ENCODE data around the gene TTC32. TPM values are rescaled to one million over a fixed set of nuclear protein-coding genes. Genes with fewer than 3 reads are reported as not detected.
A peak's percentile ranks its signal among the peaks of the same experiment; 100 is the strongest.

Gene TTC32
- total and polyA plus RNA-seq, 2 of the 4 experiments (the other 2 are of a cell fraction), result 1.1 to 3.9 TPM

GRCh38 chr2:19883486-19883885 lies 18.3 kb downstream of the TTC32 start:
- no peaks in the 10 kb centered on the region for H3K9me1 ChIP-seq (ENCODE audit: insufficient read depth, low read length)
- no peaks in the 10 kb centered on the region for H4K20me1 ChIP-seq (ENCODE audit: insufficient read depth, low read length)
- H3K27me3 ChIP-seq (ENCODE audit: control insufficient read depth, insufficient read depth, low read length), result peaks cover 16% of the 10 kb centered on the region
- in situ Hi-C loops (cut with MboI; ENCODE audit: low sequenced_read_pairs) (no loop called here), dilution Hi-C loops (cut with HindIII; ENCODE audit: low sequenced_read_pairs, unreplicated experiment) (no loop called here), intact Hi-C loops (cut with micrococcal nuclease) (no loop called here)
- no peak overlapping the region for H3K4me2 ChIP-seq (ENCODE audit: low read depth, low read length)
- H2BK120ac ChIP-seq (ENCODE audit: low read depth, low read length), result no peak overlapping the region
- H3K23ac ChIP-seq (ENCODE audit: low read depth, low read length), result no peak overlapping the region
- H2BK5ac ChIP-seq (ENCODE audit: low read depth, low read length, poor library complexity, severe bottlenecking), result no peak overlapping the region
- H2AFZ ChIP-seq (replicated peaks; ENCODE audit: low read length, poor library complexity), result no peak overlapping the region
- no peak for ATAC-seq (ENCODE audit: low read depth)
- no peaks in the 10 kb centered on the region for H3K36me3 ChIP-seq (ENCODE audit: control insufficient read depth, insufficient read depth, low read length)
- no peaks in the 10 kb centered on the region for H3K79me1 ChIP-seq (ENCODE audit: low read depth in 1 of 2, low read length in 2 of 2)
- no peak overlapping the region for H3K14ac ChIP-seq (replicated peaks; ENCODE audit: low read depth, low read length)
- H2BK15ac ChIP-seq (ENCODE audit: low read depth, low read length), result no peak overlapping the region
- CTCF ChIA-PET, result no interaction called here
- H3K56ac ChIP-seq (ENCODE audit: extremely low read depth, insufficient read depth, low read length), result no peak overlapping the region
- no peak overlapping the region for H3K18ac ChIP-seq (ENCODE audit: low read depth, low read length)
- no peaks in the 10 kb centered on the region for H3K4me1 ChIP-seq (ENCODE audit: control insufficient read depth, insufficient read depth, low read length)
- no peak for TF ChIP-seq SMC3 (IDR thresholded peaks at IDR 0.05; ENCODE audit: low read depth, low read length)
- TF ChIP-seq MAZ (IDR thresholded peaks at IDR 0.05; ENCODE audit: borderline replicate concordance, low read depth, low read length), result no peak
- TF ChIP-seq BHLHE40 (IDR thresholded peaks at IDR 0.05; ENCODE audit: low read depth, low read length), result no peak
- no peak for TF ChIP-seq CHD1 (IDR thresholded peaks at IDR 0.05; ENCODE audit: low read depth, low read length)
- TF ChIP-seq RAD21 (IDR thresholded peaks at IDR 0.05; ENCODE audit: low read length), result no peak
- no peak for TF ChIP-seq ELK1 (IDR thresholded peaks at IDR 0.05; ENCODE audit: borderline replicate concordance, low read depth, low read length)
- no peak for TF ChIP-seq RFX5 (IDR thresholded peaks at IDR 0.05; ENCODE audit: low read depth, low read length)
- TF ChIP-seq CEBPB (IDR thresholded peaks at IDR 0.05; ENCODE audit: low read depth, low read length), result no peak
- no peak for TF ChIP-seq RCOR1 (IDR thresholded peaks at IDR 0.05; ENCODE audit: insufficient replicate concordance, low read length)
- TF ChIP-seq NFE2L2 (IDR thresholded peaks at IDR 0.05; ENCODE audit: low read depth, low read length), result no peak
- TF ChIP-seq MAFK (IDR thresholded peaks at IDR 0.05; ENCODE audit: low read depth, low read length), result no peak
- TF ChIP-seq CTCF (conservative IDR thresholded peaks at IDR 0.05; ENCODE audit: low read depth, low read length), result no peak
- no peak for TF ChIP-seq POLR2A (IDR thresholded peaks at IDR 0.05; ENCODE audit: low read depth, low read length)
- no peak for TF ChIP-seq USF2 (IDR thresholded peaks at IDR 0.05; ENCODE audit: low read depth, low read length)
- TF ChIP-seq MXI1 (IDR thresholded peaks at IDR 0.05; ENCODE audit: borderline replicate concordance, low read depth, low read length), result no peak
- no peak overlapping the region for H4K8ac ChIP-seq (ENCODE audit: low read depth in 2 of 2, low read length in 2 of 2)
- H2AK9ac ChIP-seq (replicated peaks; ENCODE audit: low read depth, low read length, poor library complexity), result peak overlapping the region; percentile 8
- POLR2A ChIA-PET (ENCODE audit: unreplicated experiment), result no interaction called here
- WGBS, 2 experiments (ENCODE audit: extremely low coverage in 2 of 2, insufficient read length in 1 of 2), result no CpG with 5 or more reads among the region's 2 CpGs
- no peaks in the 10 kb centered on the region for H3K9me3 ChIP-seq (ENCODE audit: control insufficient read depth, insufficient read depth, low read length)
- no peak overlapping the region for H4K5ac ChIP-seq (ENCODE audit: low read depth, low read length)
- no peak overlapping the region for H3K9ac ChIP-seq (ENCODE audit: low read depth, low read length)
- H3K4me3 ChIP-seq (ENCODE audit: insufficient read depth, low read depth, low read length), result no peak overlapping the region
- DNase-seq, result no peak
- H3K27ac ChIP-seq (ENCODE audit: insufficient read depth, low read length), result no peak overlapping the region
- no peak overlapping the region for H4K91ac ChIP-seq (ENCODE audit: insufficient read depth, low read depth, low read length)
- H2AK5ac ChIP-seq (ENCODE audit: low read depth, low read length), result no peak overlapping the region
- H3K4ac ChIP-seq (ENCODE audit: low read depth, low read length), result no peak overlapping the region
- BruUV-seq (replicated peaks), result no TSS peak
- H2BK20ac ChIP-seq (ENCODE audit: low read depth, low read length), result no peak overlapping the region

Data from IMR-90 (cell line).